ENCODE results near the gene SSH2. TPM values are rescaled to one million over a fixed set of nuclear protein-coding genes. Genes with fewer than 3 reads are reported as not detected.

SSH2 gene
- total RNA-seq, 1 donor from 2014 or later: 23.0 TPM

DNA sequence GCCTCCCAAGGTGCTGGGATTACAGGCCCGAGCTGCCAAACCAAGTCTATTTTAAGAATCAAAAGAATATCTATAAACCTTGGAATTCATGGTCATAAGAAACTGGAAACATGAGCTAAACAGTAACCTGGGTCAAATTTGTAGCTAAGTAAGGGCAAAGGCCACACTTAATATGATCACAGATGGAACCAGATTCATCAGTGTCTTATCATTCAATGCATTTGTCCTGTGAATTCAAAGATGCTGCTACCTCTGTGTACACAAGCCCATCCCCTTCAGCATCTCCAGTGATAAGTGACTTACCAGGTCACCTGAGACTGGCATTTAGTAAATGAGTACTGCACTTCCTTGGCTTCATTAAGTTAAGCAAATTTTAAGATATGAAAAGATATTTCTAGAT, 108.1 kb downstream of the SSH2 start:
- peaks cover 0 to under 1% (median 0%) of the 10 kb centered on the region in 3 donors for H3K4me1 ChIP-seq (ENCODE audit: control insufficient read depth in 3 of 3, insufficient read depth in 3 of 3, low read length in 3 of 3)
- H3K4me3 ChIP-seq (ENCODE audit: low read length in 3 of 3): no peak overlapping the region
- H3K27ac ChIP-seq (ENCODE audit: low read depth, low read length): no peak overlapping the region
- no peaks in the 10 kb centered on the region for H3K27me3 ChIP-seq (ENCODE audit: control insufficient read depth in 3 of 3, insufficient read depth in 3 of 3, low read length in 3 of 3)
- no peak overlapping the region for H3K9ac ChIP-seq (ENCODE audit: low read depth in 1 of 3, low read length in 3 of 3)
- no peaks in the 10 kb centered on the region for H3K9me3 ChIP-seq (ENCODE audit: control insufficient read depth in 3 of 3, low read length in 3 of 3)
- no peaks in the 10 kb centered on the region for H3K36me3 ChIP-seq (ENCODE audit: control insufficient read depth in 3 of 3, insufficient read depth in 3 of 3, low read length in 3 of 3)

DNA sequence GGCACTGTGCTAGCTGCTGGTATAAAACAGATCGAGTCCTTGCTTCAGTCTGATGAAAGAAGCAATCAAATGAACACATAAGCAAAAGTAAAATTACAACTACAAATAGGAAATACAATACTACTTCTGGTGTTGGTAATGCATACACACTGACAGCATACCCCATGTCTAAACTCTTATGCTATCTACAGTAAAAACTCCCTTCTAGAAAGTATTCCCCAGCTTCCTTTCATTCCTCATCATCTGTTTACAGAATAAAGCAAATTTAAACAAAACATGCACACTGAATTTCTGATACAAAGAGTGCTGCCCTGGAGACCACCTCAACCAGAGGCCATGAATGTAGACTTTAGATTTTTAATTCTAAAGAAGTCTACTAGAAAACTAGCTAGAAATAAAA, 109.6 kb downstream of the SSH2 start:
- H3K36me3 ChIP-seq (ENCODE audit: control insufficient read depth in 3 of 3, insufficient read depth in 3 of 3, low read length in 3 of 3): no peaks in the 10 kb centered on the region
- no peak overlapping the region for H3K9ac ChIP-seq (ENCODE audit: low read depth in 1 of 3, low read length in 3 of 3)
- no peaks in the 10 kb centered on the region for H3K4me1 ChIP-seq (ENCODE audit: control insufficient read depth in 3 of 3, insufficient read depth in 3 of 3, low read length in 3 of 3)
- H3K27ac ChIP-seq (ENCODE audit: low read depth, low read length): no peak overlapping the region
- H3K27me3 ChIP-seq (ENCODE audit: control insufficient read depth in 3 of 3, insufficient read depth in 3 of 3, low read length in 3 of 3): no peaks in the 10 kb centered on the region
- no peaks in the 10 kb centered on the region for H3K9me3 ChIP-seq (ENCODE audit: control insufficient read depth in 3 of 3, low read length in 3 of 3)
- no peak overlapping the region for H3K4me3 ChIP-seq (ENCODE audit: low read length in 3 of 3)

DNA sequence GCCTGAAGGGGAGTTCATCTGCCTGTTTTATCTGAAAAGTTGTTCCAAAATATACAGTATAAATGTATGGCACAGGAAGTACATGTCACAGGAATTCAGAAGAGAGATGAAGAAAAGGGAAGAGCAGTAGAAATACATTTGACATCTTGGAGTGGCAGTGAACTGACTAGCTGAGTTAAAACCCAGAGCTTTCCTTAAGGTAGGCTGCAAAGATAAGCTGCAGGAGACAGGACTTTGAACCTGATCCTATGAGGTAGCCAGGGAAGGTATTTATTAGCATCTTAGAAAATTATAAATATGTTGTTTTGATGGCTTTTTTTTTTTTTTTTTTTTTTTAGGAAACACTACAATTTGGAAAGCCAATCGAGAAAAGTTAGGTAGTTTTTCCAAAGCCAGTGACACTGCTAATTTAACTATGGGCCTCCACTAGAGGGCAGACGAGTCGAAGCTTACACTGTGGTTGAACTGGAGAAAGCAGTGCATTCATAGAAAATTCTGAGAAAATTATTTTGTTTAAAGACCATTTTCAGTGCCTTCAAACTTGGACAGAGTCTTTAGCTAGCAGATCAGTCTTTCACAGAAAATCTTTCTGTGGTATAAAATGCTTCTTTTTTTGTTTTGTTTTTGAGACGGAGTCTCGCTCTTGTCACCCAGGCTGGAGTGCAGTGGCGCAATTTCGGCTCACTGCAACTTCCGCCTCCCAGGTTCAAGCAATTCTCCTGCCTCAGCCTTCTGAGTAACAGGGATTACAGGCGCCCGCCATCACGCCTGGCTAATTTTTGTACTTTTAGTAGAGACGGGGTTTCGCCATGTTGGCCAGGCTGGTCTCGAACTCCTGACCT, 122.3 kb downstream of the SSH2 start:
- Histone ChIP-seq H3K27me3 (ENCODE audit: control insufficient read depth in 3 of 3, insufficient read depth in 3 of 3, low read length in 3 of 3) (no peaks in the 10 kb centered on the region), H3K9ac (ENCODE audit: low read depth in 1 of 3, low read length in 3 of 3) (no peak overlapping the region), H3K27ac (ENCODE audit: low read depth, low read length) (no peak overlapping the region), H3K4me1 (ENCODE audit: control insufficient read depth in 3 of 3, insufficient read depth in 3 of 3, low read length in 3 of 3) (no peaks in the 10 kb centered on the region), H3K36me3 (ENCODE audit: control insufficient read depth in 3 of 3, insufficient read depth in 3 of 3, low read length in 3 of 3) (no peaks in the 10 kb centered on the region), H3K9me3 (ENCODE audit: control insufficient read depth in 3 of 3, low read length in 3 of 3) (no peaks in the 10 kb centered on the region), H3K4me3 (ENCODE audit: low read length in 3 of 3) (no peak overlapping the region)

DNA sequence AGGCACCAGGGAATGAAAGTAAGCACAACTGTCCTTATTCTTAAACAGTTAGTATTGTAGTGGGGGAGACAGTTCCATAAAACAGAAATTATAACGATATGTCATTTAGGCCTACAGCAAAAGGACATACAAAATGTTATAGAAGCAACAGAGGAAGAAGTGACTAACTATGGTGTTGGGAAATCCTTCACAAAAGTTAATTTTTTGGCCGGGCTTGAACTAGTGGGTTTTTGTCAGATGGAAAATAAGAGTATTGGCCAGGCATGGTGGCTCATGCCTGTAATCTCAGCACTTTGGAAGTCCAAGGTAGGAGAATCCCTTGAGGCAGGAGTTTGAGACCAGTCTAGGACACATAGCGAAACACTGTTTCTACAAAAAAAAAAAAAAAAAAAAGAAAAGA, 127.8 kb downstream of the SSH2 start:
- no peak overlapping the region for H3K4me3 ChIP-seq (ENCODE audit: low read length in 3 of 3)
- H3K9me3 ChIP-seq (ENCODE audit: control insufficient read depth in 3 of 3, low read length in 3 of 3): no peaks in the 10 kb centered on the region
- H3K27me3 ChIP-seq (ENCODE audit: control insufficient read depth in 3 of 3, insufficient read depth in 3 of 3, low read length in 3 of 3): no peaks in the 10 kb centered on the region
- no peaks in the 10 kb centered on the region for H3K36me3 ChIP-seq (ENCODE audit: control insufficient read depth in 3 of 3, insufficient read depth in 3 of 3, low read length in 3 of 3)
- H3K4me1 ChIP-seq (ENCODE audit: control insufficient read depth in 3 of 3, insufficient read depth in 3 of 3, low read length in 3 of 3): no peaks in the 10 kb centered on the region
- no peak overlapping the region for H3K9ac ChIP-seq (ENCODE audit: low read depth in 1 of 3, low read length in 3 of 3)
- H3K27ac ChIP-seq (ENCODE audit: low read depth, low read length): no peak overlapping the region

DNA sequence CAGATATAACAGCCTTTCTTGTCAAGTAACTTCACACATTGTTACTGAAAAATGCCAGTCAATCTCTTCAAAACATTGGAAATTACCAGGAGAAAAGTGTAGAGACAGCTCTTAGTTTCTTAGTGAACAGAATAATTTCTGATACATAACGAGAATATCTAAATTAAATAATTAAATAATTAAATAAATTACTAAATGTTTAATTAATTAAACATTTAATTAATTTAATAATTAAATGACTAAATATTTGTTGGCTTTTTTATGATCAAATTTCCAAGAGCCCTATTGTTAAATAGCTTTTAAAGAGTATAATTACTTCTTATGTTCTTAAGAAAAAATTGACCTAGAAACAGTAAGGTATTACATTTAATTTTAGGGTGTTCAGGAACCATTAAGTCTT, 129.6 kb downstream of the SSH2 start:
- no peak overlapping the region for H3K9ac ChIP-seq (ENCODE audit: low read depth in 1 of 3, low read length in 3 of 3)
- H3K27me3 ChIP-seq (ENCODE audit: control insufficient read depth in 3 of 3, insufficient read depth in 3 of 3, low read length in 3 of 3): no peaks in the 10 kb centered on the region
- no peak overlapping the region for H3K4me3 ChIP-seq (ENCODE audit: low read length in 3 of 3)
- H3K4me1 ChIP-seq (ENCODE audit: control insufficient read depth in 3 of 3, insufficient read depth in 3 of 3, low read length in 3 of 3): no peaks in the 10 kb centered on the region
- H3K9me3 ChIP-seq (ENCODE audit: control insufficient read depth in 3 of 3, low read length in 3 of 3): no peaks in the 10 kb centered on the region
- no peak overlapping the region for H3K27ac ChIP-seq (ENCODE audit: low read depth, low read length)
- H3K36me3 ChIP-seq (ENCODE audit: control insufficient read depth in 3 of 3, insufficient read depth in 3 of 3, low read length in 3 of 3): no peaks in the 10 kb centered on the region

DNA sequence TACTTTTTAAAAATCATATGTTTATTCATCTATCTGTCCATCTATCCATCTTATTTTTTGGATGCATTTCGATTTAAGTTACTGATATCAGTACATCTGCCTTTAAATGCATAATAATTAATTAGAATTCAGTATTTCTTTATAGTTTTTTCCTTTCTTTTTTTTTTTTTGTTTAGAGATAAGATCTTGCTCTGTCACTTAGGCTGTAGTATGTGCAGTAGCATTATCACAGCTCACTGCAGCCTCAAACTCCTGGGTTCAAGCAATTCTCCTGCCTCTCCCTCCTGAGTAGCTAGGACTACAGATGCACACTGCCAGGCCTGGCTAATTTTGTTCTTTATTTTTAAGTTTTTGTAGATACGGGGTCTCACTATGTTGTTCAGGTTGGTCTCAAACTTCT, 133.4 kb downstream of the SSH2 start:
- no peak overlapping the region for H3K27ac ChIP-seq (ENCODE audit: low read depth, low read length)
- no peaks in the 10 kb centered on the region for H3K27me3 ChIP-seq (ENCODE audit: control insufficient read depth in 3 of 3, insufficient read depth in 3 of 3, low read length in 3 of 3)
- H3K4me1 ChIP-seq (ENCODE audit: control insufficient read depth in 3 of 3, insufficient read depth in 3 of 3, low read length in 3 of 3): no peaks in the 10 kb centered on the region
- no peak overlapping the region for H3K4me3 ChIP-seq (ENCODE audit: low read length in 3 of 3)
- no peak overlapping the region for H3K9ac ChIP-seq (ENCODE audit: low read depth in 1 of 3, low read length in 3 of 3)
- H3K9me3 ChIP-seq (ENCODE audit: control insufficient read depth in 3 of 3, low read length in 3 of 3): no peaks in the 10 kb centered on the region
- H3K36me3 ChIP-seq (ENCODE audit: control insufficient read depth in 3 of 3, insufficient read depth in 3 of 3, low read length in 3 of 3): peaks cover 0 to 8% (median 0%) of the 10 kb centered on the region in 3 donors

DNA sequence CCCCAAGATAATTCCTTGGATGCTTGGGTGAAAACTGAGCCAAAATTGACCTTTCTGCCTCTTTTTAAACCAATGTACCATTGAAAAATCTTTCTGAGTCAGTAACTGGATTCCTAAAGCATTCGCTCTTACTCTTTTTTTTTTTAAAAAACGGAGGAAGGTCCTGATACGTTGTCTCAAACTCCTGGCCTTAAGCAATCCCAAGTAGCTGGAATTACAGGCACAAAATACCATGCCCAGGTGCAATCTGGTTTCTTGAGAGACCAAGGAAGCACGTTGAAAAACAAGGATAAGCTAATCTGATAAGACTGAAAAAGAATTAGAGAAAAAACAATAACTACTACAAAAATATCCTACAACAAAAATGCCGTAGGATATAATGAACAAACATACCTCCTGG, 136.5 kb downstream of the SSH2 start:
- Histone ChIP-seq H3K4me1 (ENCODE audit: control insufficient read depth in 3 of 3, insufficient read depth in 3 of 3, low read length in 3 of 3) (peaks cover 0 to 5% (median 0%) of the 10 kb centered on the region in 3 donors), H3K9ac (ENCODE audit: low read depth in 1 of 3, low read length in 3 of 3) (no peak overlapping the region), H3K9me3 (ENCODE audit: control insufficient read depth in 3 of 3, low read length in 3 of 3) (no peaks in the 10 kb centered on the region), H3K27me3 (ENCODE audit: control insufficient read depth in 3 of 3, insufficient read depth in 3 of 3, low read length in 3 of 3) (no peaks in the 10 kb centered on the region), H3K4me3 (ENCODE audit: low read length in 3 of 3) (no peak overlapping the region), H3K36me3 (ENCODE audit: control insufficient read depth in 3 of 3, insufficient read depth in 3 of 3, low read length in 3 of 3) (peaks cover 0 to 8% (median 0%) of the 10 kb centered on the region in 3 donors), H3K27ac (ENCODE audit: low read depth, low read length) (no peak overlapping the region)

DNA sequence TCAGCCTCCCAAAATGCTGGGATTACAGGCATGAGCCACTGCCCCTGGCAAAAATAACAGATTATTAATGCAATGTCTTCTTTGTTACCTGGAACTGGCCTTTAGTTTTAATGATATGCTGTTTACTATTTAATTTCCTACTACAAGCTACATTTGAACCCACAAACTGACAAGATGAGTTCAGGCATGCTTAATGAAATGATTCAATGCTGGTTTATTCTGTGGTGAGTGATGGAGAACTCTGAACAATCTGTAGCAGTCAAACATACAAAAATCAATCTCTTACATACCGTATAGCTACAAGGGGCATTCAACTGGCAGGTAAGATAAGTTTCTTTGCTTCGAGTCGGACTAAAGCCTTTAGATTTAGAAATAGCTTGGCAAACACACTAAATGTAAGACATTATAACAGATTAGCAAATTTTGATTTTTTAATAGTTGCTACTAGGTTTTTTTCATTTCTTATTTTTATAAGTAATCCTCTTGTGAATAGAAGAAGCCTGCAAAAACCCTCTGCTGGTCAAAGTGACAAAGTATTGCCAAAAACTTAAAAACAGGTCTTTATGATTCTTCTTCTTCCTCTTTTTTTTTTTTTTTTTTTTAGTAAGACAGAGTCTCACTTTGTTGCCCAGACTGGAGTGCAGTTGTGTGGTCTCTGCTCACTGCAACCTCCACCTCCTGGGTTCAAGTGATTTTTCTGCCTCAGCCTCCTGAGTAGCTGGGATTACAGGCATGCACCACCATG, 138.5 kb downstream of the SSH2 start:
- no peaks in the 10 kb centered on the region for H3K9me3 ChIP-seq (ENCODE audit: control insufficient read depth in 3 of 3, low read length in 3 of 3)
- no peak overlapping the region for H3K27ac ChIP-seq (ENCODE audit: low read depth, low read length)
- H3K9ac ChIP-seq (ENCODE audit: low read depth in 1 of 3, low read length in 3 of 3): no peak overlapping the region
- peaks cover 0 to 5% (median 5%) of the 10 kb centered on the region in 3 donors for H3K4me1 ChIP-seq (ENCODE audit: control insufficient read depth in 3 of 3, insufficient read depth in 3 of 3, low read length in 3 of 3)
- no peaks in the 10 kb centered on the region for H3K27me3 ChIP-seq (ENCODE audit: control insufficient read depth in 3 of 3, insufficient read depth in 3 of 3, low read length in 3 of 3)
- H3K4me3 ChIP-seq (ENCODE audit: low read length in 3 of 3): no peak overlapping the region
- H3K36me3 ChIP-seq (ENCODE audit: control insufficient read depth in 3 of 3, insufficient read depth in 3 of 3, low read length in 3 of 3): peaks cover 0 to 8% (median 0%) of the 10 kb centered on the region in 3 donors

DNA sequence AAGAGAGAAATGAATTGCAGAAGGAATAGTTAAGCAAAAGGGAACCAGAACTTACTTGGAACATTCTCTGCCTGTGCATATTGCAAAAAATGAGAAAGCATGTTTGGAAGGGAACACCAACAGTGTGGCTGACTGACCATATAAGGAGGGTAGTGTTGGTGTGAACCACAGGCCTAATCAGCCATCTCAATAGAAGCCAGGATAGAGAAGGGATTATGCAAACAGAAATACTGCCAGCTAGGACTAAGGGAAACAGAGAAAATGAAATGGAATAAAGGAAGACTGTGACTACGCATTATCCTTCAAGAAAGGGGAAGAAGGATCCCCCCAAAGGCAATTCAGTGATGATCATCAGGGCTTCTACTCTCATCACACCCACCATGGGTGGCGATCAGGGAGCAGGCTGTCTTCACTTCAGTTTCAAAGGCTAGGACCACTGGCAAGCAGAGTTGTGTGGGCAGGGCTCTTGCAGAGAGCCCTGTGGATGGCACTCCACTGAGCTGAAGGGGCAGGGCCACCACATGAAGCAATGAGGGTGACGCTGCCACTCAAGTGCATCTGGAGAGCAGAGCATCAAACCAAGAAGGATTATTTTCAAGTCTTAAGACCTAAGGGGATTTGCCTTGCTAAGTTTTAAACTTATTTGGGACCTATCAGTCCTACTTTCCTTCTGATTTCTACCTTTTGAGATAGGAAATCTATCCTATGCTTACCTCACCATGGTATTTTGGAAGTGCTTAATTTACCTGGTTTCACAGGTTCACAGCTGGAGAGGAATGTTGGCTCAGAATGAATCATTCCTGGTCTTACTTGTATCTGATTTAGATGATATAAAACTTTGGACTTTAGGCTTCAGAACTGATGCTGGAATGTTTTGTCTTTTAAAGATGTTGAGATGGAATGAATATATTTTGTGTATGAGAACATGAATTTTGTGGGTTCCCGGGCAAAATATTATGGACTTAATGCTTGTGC, 140.5 kb downstream of the SSH2 start:
- no peak overlapping the region for H3K27ac ChIP-seq (ENCODE audit: low read depth, low read length)
- no peak overlapping the region for H3K9ac ChIP-seq (ENCODE audit: low read depth in 1 of 3, low read length in 3 of 3)
- H3K4me3 ChIP-seq (ENCODE audit: low read length in 3 of 3): no peak overlapping the region
- H3K9me3 ChIP-seq (ENCODE audit: control insufficient read depth in 3 of 3, low read length in 3 of 3): no peaks in the 10 kb centered on the region
- H3K27me3 ChIP-seq (ENCODE audit: control insufficient read depth in 3 of 3, insufficient read depth in 3 of 3, low read length in 3 of 3): no peaks in the 10 kb centered on the region
- H3K36me3 ChIP-seq (ENCODE audit: control insufficient read depth in 3 of 3, insufficient read depth in 3 of 3, low read length in 3 of 3): peaks cover 0 to 8% (median 0%) of the 10 kb centered on the region in 3 donors
- peaks cover 0 to 5% (median 5%) of the 10 kb centered on the region in 3 donors for H3K4me1 ChIP-seq (ENCODE audit: control insufficient read depth in 3 of 3, insufficient read depth in 3 of 3, low read length in 3 of 3)

All from skeletal muscle tissue (tissue), 4 donors.